GM12874 (cell line): ENCODE data around the gene CHRNE.

Experiments
- CTCF ChIP-seq: IDR thresholded peaks from 2 replicates; pipeline ENCODE4 v1.5.1; 2011; ENCODE audit warnings: low read depth, mild to moderate bottlenecking, control low read depth, low read length, moderate library complexity; ENCODE audit not compliant: insufficient read depth

CHRNE gene

GRCh38 chr17:4903051-4903818 is at the start of gene CHRNE:
Gene CHRNE (minus strand): TSS chr17:4903098. CDS start chr17:4903063, 35 bp downstream.
- peak; percentile 80 for TF ChIP-seq CTCF

GRCh38 chr17:4951486-4951885 is 48.6 kb upstream of the CHRNE start:
- TF ChIP-seq CTCF: no peak

- no peak for TF ChIP-seq CTCF
Measured at GRCh38 chr17:4950746-4951204, 47.9 kb upstream of the CHRNE start, which contains the start of gene ENO3. Gene ENO3 (plus strand): TSS chr17:4951119. CDS start chr17:4951830, 711 bp downstream.

- TF ChIP-seq CTCF: no peak
Measured at GRCh38 chr17:4950075-4950745, 47.3 kb upstream of the CHRNE start.

- TF ChIP-seq CTCF: no peak
Measured at GRCh38 chr17:4949321-4950074, 46.6 kb upstream of the CHRNE start.

GRCh38 chr17:4948931-4949320 is 46.0 kb upstream of the CHRNE start:
- TF ChIP-seq CTCF: no peak
